Measurements from ENCODE around the gene TSGA10IP. TPM values are rescaled to one million over a fixed set of nuclear protein-coding genes. Genes with fewer than 3 reads are reported as not detected.

Gene TSGA10IP
- total RNA-seq, 4 donors from 2014 or later, result not detected

DNA sequence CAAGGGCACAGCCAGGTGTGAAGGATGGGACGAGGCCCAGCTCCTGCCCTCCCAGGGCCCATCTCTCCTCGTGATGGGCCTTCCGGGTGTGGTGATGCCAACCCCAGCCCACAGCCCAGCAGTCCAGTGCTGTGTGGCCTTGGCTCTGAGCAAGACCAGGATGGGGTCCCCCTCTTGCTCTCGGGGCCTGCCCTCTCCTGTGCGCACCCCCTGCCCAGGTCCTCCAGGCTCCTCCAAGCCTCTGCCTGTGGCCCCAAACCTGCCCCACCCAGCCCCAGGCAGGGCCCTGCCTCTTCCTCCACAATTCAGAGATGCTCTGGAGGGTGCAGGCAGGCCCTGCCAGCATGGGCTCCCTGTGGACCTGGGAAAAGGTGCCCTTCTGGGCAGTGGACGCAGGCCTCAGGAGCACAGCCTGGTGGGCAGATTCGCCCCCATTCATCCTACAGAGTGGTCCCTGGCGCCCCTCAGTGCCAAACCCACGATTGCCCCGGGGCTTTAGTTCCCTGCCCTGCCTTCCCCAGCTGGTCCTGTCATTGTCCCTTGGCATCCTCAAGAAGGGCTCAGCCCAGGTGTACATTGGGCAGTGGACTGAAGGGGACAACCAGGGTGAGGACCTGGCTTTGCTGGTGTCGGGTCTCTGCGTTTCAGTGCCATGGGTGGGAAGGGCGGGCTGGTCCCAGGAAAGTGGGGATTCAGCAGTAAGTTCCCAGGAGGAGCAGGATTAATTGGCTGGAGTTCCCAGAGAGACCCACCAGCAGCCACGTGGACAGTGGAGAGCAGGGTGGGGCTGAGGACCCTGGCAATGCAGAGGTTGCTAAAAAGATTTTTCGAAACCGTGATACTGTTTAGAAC is 36.9 kb downstream of the TSGA10IP start:
- ATAC-seq, result no peak
- no peaks in the 10 kb centered on the region for H3K27me3 ChIP-seq
- no peak overlapping the region for H3K27ac ChIP-seq
- H3K4me3 ChIP-seq, result no peak overlapping the region
- H3K36me3 ChIP-seq, result peaks cover 0 to 29% of the 10 kb centered on the region in 2 donors
- H3K9me3 ChIP-seq, result no peaks in the 10 kb centered on the region
- no peak for DNase-seq
- no peaks in the 10 kb centered on the region for H3K4me1 ChIP-seq
- in situ Hi-C loops (cut with MboI; ENCODE audit: low sequenced_read_pairs in 4 of 4), result loop anchor here in 2 of 4 donors (10.0 to 25.0 kb wide), 2 partner anchors 97 to 270 kb away; partner anchors contain the start of genes FIBP (in 2 of the 2), KAT5 (in 2 of the 2) and RNASEH2C (in 2 of the 2)
- no peak for TF ChIP-seq POLR2A (IDR thresholded peaks at IDR 0.05)
- TF ChIP-seq, protein P1, sequence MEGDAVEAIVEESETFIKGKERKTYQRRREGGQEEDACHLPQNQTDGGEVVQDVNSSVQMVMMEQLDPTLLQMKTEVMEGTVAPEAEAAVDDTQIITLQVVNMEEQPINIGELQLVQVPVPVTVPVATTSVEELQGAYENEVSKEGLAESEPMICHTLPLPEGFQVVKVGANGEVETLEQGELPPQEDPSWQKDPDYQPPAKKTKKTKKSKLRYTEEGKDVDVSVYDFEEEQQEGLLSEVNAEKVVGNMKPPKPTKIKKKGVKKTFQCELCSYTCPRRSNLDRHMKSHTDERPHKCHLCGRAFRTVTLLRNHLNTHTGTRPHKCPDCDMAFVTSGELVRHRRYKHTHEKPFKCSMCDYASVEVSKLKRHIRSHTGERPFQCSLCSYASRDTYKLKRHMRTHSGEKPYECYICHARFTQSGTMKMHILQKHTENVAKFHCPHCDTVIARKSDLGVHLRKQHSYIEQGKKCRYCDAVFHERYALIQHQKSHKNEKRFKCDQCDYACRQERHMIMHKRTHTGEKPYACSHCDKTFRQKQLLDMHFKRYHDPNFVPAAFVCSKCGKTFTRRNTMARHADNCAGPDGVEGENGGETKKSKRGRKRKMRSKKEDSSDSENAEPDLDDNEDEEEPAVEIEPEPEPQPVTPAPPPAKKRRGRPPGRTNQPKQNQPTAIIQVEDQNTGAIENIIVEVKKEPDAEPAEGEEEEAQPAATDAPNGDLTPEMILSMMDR (IDR thresholded peaks at IDR 0.05 in 4 of 5, conservative IDR thresholded peaks at IDR 0.05 in 1 of 5), result no peak
- intact Hi-C loops (cut with DNase I; ENCODE audit: low total_unique reads), result loop anchor here (10.0 kb wide), 1 partner anchor 197 kb away; the partner anchor contains the start of genes AP5B1 and OVOL1

DNA sequence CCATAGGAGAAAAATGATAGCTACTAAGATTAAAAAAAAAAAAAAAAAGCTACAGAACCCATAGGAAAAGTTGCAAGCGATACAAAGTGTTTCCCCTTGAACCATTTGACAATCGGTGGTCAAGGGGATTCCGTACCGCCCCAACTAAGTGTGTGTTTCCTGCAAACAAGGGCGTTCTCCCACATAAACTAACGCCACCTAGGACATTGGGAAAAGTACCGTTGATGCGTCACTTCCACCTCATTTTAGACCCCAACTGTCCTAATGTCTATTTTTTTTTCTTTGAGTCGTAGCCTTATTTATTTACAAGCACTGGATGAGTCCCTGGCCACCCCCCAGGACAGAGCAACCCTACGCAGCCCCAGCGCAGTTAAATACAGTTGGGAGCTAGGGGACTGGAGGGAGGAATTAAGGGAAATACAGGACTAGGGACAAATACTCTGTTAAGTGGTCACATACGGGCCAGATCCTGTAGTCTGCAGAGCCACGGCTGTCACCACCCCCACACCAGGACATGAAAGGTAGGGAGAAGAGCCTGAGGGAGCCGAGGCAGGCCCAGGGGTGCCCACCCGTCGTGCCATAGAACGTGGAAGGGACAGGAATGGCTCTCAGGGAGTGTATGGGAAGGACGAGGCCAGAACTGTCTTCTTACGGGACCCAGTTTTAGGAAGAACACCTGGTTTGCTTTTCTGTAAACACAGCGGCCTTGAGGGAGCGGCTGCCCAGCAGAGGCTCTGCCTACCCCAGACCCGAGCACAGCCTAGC is 37.7 kb downstream of the TSGA10IP start:
- Histone ChIP-seq H3K4me1 (no peaks in the 10 kb centered on the region), H3K9me3 (no peaks in the 10 kb centered on the region), H3K27me3 (no peaks in the 10 kb centered on the region), H3K36me3 (peaks cover 0 to 21% of the 10 kb centered on the region in 2 donors), H3K27ac (no peak overlapping the region), H3K4me3 (no peak overlapping the region)
- ATAC-seq (no peak), DNase-seq (no peak)
- intact Hi-C loops (cut with DNase I; ENCODE audit: low total_unique reads) (loop anchor here (10.0 kb wide), 1 partner anchor 198 kb away; the partner anchor contains the start of genes AP5B1 and OVOL1), in situ Hi-C loops (cut with MboI; ENCODE audit: low sequenced_read_pairs in 4 of 4) (loop anchor here in 2 of 4 donors (10.0 to 25.0 kb wide), 2 partner anchors 98 to 271 kb away; partner anchors contain the start of genes FIBP (in 2 of the 2), KAT5 (in 2 of the 2) and RNASEH2C (in 2 of the 2))
- TF ChIP-seq POLR2A (IDR thresholded peaks at IDR 0.05), result no peak
- TF ChIP-seq, protein P1 (IDR thresholded peaks at IDR 0.05 in 4 of 5, conservative IDR thresholded peaks at IDR 0.05 in 1 of 5), result no peak

DNA sequence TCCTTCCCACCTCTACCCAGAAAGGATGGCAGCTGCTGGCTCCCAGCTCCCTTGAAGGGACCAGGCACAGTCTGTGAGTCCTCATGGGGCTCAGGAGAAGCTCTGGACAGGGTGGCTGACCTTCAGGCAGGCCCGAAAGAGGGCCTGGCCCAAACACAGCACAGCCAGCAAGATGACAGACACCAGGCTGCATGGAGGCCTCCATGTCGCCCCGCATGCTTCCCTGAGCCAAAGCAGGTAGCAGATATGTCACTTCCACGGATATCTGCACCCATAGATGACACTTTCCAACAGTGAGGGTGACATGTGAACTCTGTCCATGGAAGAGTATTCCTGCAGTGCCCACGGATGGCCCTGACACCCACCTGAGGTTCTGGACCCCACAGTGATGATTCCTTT is 38.3 kb downstream of the TSGA10IP start:
- H3K4me3 ChIP-seq, result no peak overlapping the region
- ATAC-seq (no peak), DNase-seq (no peak)
- H3K27me3 ChIP-seq, result no peaks in the 10 kb centered on the region
- in situ Hi-C loops (cut with MboI; ENCODE audit: low sequenced_read_pairs in 4 of 4) (loop anchor here in 2 of 4 donors (10.0 to 25.0 kb wide), 2 partner anchors 99 to 271 kb away; partner anchors contain the start of genes FIBP (in 2 of the 2), KAT5 (in 2 of the 2) and RNASEH2C (in 2 of the 2)), intact Hi-C loops (cut with DNase I; ENCODE audit: low total_unique reads) (loop anchor here (10.0 kb wide), 1 partner anchor 199 kb away; the partner anchor contains the start of genes AP5B1 and OVOL1)
- TF ChIP-seq POLR2A (IDR thresholded peaks at IDR 0.05), result no peak
- TF ChIP-seq, protein P1 (IDR thresholded peaks at IDR 0.05 in 4 of 5, conservative IDR thresholded peaks at IDR 0.05 in 1 of 5), result no peak
- H3K36me3 ChIP-seq, result peaks cover 0 to 15% of the 10 kb centered on the region in 2 donors
- H3K27ac ChIP-seq, result no peak overlapping the region
- H3K9me3 ChIP-seq, result no peaks in the 10 kb centered on the region
- H3K4me1 ChIP-seq, result no peaks in the 10 kb centered on the region

DNA sequence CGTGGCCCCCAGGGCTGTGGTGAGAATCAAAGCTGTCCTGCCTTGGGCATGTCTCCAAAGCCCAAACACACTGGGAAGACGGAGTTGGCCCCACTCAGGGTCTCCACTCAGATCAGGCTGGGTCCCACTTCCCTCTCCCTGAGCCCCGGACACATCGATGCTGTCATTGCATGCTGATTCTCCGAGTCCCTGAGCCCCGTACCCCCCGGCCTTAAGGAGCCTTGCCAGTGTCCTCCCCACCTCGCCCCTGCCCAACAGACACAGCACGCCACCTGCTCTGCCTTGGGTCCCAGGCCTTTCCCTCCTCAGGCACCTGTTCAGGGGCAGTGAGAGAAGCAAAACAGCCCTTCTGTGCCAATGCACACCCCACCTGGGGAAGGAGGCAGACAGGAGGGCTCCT is 42.1 kb downstream of the TSGA10IP start:
- ATAC-seq (no peak), DNase-seq (no peak)
- H3K4me3 ChIP-seq, result no peak overlapping the region
- H3K9me3 ChIP-seq, result no peaks in the 10 kb centered on the region
- in situ Hi-C loops (cut with MboI; ENCODE audit: low sequenced_read_pairs in 4 of 4) (loop anchor here in 3 of 4 donors (5.0 to 25.0 kb wide), 3 partner anchors 103 to 275 kb away; partner anchors contain the start of genes FIBP (in 2 of the 3), KAT5 (in 2 of the 3) and RNASEH2C (in 2 of the 3)), intact Hi-C loops (cut with DNase I; ENCODE audit: low total_unique reads) (loop anchor here (10.0 kb wide), 1 partner anchor 203 kb away; the partner anchor contains the start of genes AP5B1 and OVOL1)
- H3K27me3 ChIP-seq, result no peaks in the 10 kb centered on the region
- TF ChIP-seq POLR2A (IDR thresholded peaks at IDR 0.05), result no peak
- TF ChIP-seq, protein P1 (IDR thresholded peaks at IDR 0.05 in 4 of 5, conservative IDR thresholded peaks at IDR 0.05 in 1 of 5), result no peak
- no peaks in the 10 kb centered on the region for H3K4me1 ChIP-seq
- H3K27ac ChIP-seq, result no peak overlapping the region
- no peaks in the 10 kb centered on the region for H3K36me3 ChIP-seq

Data from gastrocnemius medialis (tissue), 4 donors.